Hematopoietic multipotent progenitor cell treated with erythropoietin and hydrocortisone succinate and interleukin-3 and kit ligand, for 6 days (in vitro differentiated cells): Measurements from ENCODE around the gene DSN1.

Experiments
- DNase-seq: peaks from one replicate; pipeline ENCODE4 v3.0.0-alpha.2; 2015

DSN1 gene

DNA sequence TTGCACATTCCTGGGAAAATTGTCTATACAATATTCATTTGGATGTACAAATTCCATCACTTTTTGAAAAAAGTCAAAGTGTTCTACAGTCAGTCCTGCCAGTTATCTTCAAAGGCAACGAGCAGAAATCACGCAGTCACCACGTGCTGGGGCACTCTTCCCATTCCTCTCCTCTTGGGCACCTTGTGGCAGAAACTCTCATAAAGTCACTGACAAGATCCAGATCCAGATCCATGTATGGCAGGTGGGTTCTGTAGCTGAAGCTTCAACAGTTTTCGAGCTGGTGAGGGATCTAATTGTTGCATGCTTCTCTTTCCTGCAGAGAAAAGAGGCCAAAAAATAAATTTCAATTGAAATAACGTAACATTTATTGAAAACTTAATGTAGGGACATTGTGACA, 21.0 kb downstream of the DSN1 start:
- DNase-seq: no peak

GRCh38 chr20:36745927-36746659, 27.5 kb downstream of the DSN1 start, which contains the start of gene NDRG3:
NDRG3 (minus strand) TSS chr20:36746090; CDS start chr20:36721735, 24,355 bp downstream.
- DNase-seq: peak; percentile 97

DNA sequence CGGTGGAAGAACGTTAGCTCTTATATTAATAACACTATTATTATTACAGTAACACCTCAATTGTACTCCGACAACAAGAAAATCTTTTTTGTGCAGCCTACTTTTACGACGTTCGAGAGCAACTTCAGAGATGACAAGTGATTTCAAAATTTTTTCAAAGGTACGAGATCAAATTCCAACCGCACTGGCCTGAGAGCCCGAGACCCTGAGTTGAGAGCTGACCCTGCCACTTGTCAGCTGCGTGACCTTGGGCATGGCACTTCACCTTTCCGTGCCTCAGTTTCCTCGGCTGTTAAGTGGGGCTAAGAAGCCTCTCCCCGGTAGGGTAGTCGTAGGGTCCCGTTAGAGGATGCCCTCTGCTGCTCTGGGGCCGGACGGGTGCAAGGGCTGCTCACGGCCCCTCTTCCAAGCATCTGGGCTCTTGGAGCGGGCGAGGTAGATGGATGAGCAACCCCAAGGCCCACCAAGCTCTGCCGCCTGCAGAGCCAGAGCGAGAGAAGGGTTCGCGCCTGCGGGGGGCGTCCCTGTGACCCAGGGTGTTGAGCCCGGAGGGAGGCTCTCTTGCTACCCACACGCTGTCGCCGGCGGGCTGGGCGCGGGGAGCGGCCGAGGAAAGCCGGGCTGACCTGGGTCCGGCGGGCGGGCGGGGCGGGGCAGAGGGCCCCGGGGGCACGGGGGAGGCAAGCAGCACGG, 28.2 kb downstream of the DSN1 start:
- peak; percentile 42 for DNase-seq

- DNase-seq: no peak
Observed at GRCh38 chr20:36744764-36745191, 28.8 kb downstream of the DSN1 start.

- DNase-seq: no peak
Observed at GRCh38 chr20:36744243-36744642, 29.3 kb downstream of the DSN1 start.

GRCh38 chr20:36742558-36742957, 31.0 kb downstream of the DSN1 start:
- DNase-seq: no peak

- no peak for DNase-seq
Observed at GRCh38 chr20:36741072-36741471, 32.5 kb downstream of the DSN1 start.

- DNase-seq: no peak
Observed at GRCh38 chr20:36737183-36737499, 36.4 kb downstream of the DSN1 start.

DNA sequence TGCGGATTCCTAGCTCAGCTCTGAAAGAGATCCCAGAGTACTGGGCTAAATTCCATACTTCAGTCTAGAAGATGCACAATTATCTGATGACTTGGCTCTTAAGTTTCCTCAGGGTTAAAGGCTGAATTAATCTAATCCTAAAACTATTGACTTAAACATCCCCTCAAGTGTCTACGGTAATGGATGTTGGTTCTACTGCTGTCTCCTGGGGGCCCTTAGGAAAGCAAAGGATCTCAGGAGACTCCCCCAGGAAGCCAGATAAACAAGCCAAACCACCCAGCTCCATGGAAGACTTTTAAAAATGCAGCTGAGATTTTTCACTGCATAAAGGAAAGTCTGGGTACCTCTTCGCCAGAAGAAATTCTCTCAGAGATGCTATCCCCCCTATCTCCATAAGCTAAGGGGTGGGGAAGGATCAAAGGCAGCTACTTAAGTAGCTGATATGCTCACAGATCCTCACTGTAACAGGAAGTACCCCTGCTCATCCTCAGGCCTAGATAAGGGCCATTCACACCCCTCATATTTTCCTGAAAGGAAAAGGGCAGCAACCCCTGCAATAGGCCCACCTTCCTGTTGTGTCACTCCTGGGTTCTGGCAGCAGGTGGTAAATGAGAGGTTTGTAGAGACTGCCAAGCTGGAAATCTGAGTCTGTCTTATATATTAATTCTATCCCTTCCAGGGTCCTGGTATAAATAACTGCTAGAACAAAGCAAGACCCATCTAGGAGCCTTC, 36.9 kb downstream of the DSN1 start:
- no peak for DNase-seq

- no peak for DNase-seq
Observed at GRCh38 chr20:36732456-36732855, 41.1 kb downstream of the DSN1 start.

GRCh38 chr20:36728986-36729385, 44.6 kb downstream of the DSN1 start:
- peak; percentile 51 for DNase-seq

DNA sequence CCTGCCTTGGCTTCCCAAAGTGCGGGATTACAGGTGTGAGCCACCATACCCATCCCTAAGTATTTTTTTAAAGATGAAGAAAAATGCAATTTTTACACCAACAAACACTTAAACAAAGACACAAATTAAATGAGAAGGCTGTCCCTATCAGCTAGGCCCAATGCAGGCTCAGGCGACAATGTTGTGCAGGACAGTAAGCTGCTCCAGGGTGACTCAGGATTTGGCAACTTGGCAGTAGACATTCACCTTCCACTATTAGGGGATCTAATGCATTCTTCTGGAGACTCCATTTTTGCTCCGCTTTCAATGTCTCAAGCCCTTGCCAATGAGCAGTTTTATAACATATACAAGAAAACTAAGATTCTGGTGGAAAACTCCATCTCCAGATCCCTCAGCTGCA, 47.4 kb downstream of the DSN1 start:
- no peak for DNase-seq

- no peak for DNase-seq
Observed at GRCh38 chr20:36720510-36720909, 53.1 kb downstream of the DSN1 start.

DNA sequence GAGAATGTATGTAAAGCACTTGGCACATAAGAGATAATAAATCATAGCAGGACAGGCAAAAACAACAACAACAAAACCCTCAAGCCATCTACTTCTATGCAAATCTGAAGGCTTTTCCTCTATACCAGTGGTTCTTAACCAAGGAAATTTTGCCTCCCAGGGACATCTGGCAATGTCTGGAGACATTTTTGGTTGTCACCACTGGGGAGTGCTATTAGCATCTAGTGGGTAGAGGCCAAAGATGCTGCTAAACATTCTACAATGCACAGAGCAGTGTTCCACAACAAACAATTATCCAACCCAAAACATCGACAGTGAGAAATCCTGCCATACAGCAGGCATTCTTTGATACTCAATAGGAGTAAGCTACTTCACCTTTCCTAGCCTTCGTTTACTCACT, 55.9 kb downstream of the DSN1 start:
- DNase-seq: peak; percentile 55

- DNase-seq: no peak
Observed at GRCh38 chr20:36717021-36717420, 56.5 kb downstream of the DSN1 start.

GRCh38 chr20:36712775-36713174, 60.8 kb downstream of the DSN1 start:
- DNase-seq: no peak

GRCh38 chr20:36709126-36709525, 64.4 kb downstream of the DSN1 start:
- DNase-seq: no peak

DNA sequence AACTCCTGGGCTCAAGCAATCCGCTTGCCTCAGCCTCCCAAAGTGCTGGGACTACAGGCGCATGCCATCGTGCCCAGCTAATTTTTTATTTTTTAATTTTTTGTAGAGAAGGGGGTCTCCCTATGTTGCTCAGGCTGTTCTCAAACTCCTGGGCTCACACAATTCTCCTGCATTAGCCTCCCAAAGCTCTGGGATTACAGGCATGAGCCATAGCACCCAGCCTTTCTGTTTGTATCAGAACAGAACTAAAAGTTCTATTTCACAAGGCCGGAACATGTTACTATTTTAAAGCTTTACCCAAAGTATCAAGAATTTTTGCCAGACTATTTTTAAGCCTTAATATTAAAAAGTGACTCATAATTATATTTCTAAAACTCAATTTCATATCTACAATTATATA, 70.0 kb downstream of the DSN1 start:
- no peak for DNase-seq
